ENCODE results near the gene ACTR6. TPM values are rescaled to one million over a fixed set of nuclear protein-coding genes. Genes with fewer than 3 reads are reported as not detected.

ACTR6 gene
- 20.3 and 44.6 TPM in 2 replicates for total RNA-seq (2014; rRNA removed; shearing (Covaris generic))

DNA sequence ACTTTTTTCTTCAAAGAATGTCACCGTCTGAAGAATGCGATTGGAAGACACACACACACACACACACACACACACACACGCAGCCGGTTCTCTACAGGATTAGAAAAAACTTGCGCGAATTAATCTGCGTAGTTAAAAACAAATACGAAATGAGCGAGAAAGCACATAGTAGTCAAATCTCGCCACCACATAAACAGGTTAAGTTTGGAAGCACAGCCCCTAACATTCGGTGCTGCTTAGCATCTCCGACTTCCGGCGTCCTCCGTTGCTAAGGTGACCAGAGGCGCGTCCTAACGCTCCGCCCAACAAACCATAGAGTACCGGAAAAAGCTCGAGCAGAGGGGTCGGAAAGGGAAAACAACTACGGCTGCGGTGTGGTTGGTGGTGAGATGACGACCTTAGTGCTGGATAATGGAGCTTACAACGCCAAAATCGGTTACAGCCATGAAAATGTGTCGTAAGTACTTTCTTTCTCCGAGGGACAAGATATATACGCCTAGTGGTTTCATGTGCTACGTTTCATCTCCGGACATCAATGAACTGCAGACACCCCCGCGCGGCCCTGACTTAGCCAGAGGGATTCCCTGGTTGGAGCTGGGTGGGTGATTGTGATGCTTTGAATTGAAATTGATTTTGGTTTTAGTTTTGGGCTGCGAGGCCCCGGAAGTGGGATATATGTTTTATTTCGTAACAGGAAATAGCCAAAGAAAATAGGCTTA lies at the start of gene ACTR6:
Gene ACTR6 (plus strand): TSS at position 353 of the 719 bp plus-strand sequence. CDS start 37 bp downstream, at position 390.
- Histone ChIP-seq H3K4me3 (peak within 1 kb of the TSS; percentile 55), H3K27ac (peak within 1 kb of the TSS; percentile 15), H3K36me3 (no peaks in the 10 kb centered on the region), H3K9me3 (replicated peaks) (no peaks in the 10 kb centered on the region), H3K27me3 (replicated peaks) (no peaks in the 10 kb centered on the region), H3K4me1 (replicated peaks) (peaks cover 14% of the 10 kb centered on the region)
- DNase-seq (ENCODE audit: low read depth in 1 of 2, low spot score in 2 of 2): peak; percentile 90 to 94

- Histone ChIP-seq H3K27ac (no peak overlapping the region), H3K27me3 (replicated peaks) (no peaks in the 10 kb centered on the region), H3K9me3 (replicated peaks) (no peaks in the 10 kb centered on the region), H3K36me3 (no peaks in the 10 kb centered on the region), H3K4me3 (no peak overlapping the region), H3K4me1 (replicated peaks) (no peaks in the 10 kb centered on the region)
- no peak for DNase-seq (ENCODE audit: low read depth in 1 of 2, low spot score in 2 of 2)
These were observed 48.8 kb upstream of the ACTR6 start for GRCh38 chr12:100151769-100152168.

DNA sequence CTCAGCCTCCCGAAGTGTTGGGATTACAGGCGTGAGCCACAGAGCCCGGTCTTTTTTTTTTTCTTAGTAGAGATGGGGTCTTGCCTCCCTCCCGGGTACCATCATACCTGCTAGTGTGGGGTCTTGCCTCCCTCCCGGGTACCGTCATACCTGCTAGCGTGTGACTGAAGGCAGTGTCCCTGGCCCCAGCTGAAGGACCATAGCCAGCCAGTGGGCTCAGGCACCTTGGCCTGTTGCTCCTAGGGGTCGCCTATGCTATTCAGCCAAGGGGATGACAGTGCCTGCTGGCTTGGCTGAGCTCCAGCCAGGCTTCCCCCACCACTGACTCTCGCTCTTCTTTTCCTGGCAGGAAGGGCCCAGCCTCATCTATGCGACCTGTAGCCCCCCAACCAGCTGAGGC lies 47.5 kb upstream of the ACTR6 start:
- no peaks in the 10 kb centered on the region for H3K27me3 ChIP-seq (replicated peaks)
- H3K9me3 ChIP-seq (replicated peaks): no peaks in the 10 kb centered on the region
- no peak for DNase-seq (ENCODE audit: low read depth in 1 of 2, low spot score in 2 of 2)
- H3K4me1 ChIP-seq (replicated peaks): no peaks in the 10 kb centered on the region
- H3K27ac ChIP-seq: no peak overlapping the region
- no peak overlapping the region for H3K4me3 ChIP-seq
- H3K36me3 ChIP-seq: no peaks in the 10 kb centered on the region

DNA sequence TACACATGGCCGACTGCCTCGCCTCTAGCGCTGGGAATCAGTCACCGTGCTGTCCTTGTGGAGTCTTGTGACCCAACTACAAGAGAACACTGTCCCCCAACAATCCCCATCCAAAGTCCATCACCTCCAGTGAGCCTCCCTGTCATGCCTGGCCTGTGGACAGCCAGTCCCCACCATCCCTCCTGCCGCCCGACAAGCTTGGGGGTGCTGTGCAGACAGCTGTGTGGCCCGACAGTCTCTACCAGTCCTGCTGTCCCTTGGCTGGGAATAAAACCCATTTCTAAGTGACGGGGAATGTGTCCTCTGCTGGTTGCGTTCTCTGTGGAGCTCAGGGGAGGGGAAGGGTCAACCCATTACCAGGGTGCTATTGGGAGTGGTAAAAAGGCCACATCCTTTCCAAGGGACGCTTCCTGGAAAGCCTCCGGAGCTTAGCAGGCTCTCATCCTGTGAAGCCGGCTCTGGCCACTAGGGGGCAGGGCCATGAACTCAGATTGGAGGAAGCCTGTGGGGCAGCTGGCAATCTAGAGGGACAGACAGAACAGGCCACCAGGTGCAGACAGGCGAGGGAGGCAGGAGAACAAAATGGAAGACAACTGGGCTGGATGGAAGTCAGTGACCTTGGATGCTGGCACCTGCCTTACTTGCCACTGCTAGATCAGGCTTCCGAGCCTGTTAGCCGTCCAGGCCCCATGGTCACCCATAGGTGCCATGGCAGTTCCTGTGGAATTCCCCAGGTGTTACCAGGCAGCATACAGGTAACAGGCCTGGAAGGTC lies 46.0 kb upstream of the ACTR6 start:
- Histone ChIP-seq H3K9me3 (replicated peaks) (no peaks in the 10 kb centered on the region), H3K27me3 (replicated peaks) (no peaks in the 10 kb centered on the region), H3K27ac (no peak overlapping the region), H3K4me1 (replicated peaks) (no peaks in the 10 kb centered on the region), H3K36me3 (no peaks in the 10 kb centered on the region), H3K4me3 (no peak overlapping the region)
- DNase-seq (ENCODE audit: low read depth in 1 of 2, low spot score in 2 of 2): peak; percentile 45 to 71

DNA sequence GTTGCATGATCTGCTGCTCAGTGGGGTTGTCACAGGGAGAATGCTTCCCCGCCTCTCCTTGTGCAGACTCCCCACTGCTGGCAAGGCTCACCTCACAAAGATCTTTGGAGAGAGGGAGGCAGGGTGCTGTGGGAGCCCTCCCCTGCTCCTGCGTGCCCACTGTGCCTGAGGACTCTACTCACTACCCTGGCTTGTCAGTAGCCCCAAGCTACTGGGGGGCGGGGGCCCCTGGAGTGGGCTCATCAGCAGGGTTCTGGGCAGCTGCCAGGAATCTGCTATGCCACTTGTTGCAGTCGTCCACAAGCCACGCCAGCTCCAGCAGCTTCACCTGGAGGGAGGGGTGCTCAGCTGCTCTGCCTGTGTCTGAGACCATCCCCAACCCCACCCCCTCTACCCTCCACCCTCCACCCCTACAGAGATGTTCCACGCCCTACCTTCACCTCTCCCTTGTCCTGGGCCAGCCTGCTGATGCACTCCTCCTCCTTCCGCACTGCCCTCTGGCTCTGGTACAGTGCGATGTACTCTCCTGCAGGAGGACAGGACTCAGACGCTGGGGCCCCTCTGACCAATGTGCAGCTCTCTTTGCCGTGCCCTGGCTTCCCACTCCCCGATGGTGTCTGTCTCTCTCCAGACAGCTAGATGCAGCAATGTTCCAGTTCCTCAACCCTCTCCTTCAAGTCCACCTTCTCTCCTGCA lies 43.7 kb upstream of the ACTR6 start:
- Histone ChIP-seq H3K36me3 (no peaks in the 10 kb centered on the region), H3K27ac (no peak overlapping the region), H3K9me3 (replicated peaks) (no peaks in the 10 kb centered on the region), H3K27me3 (replicated peaks) (no peaks in the 10 kb centered on the region), H3K4me1 (replicated peaks) (no peaks in the 10 kb centered on the region), H3K4me3 (no peak overlapping the region)
- DNase-seq (ENCODE audit: low read depth in 1 of 2, low spot score in 2 of 2): no peak

DNA sequence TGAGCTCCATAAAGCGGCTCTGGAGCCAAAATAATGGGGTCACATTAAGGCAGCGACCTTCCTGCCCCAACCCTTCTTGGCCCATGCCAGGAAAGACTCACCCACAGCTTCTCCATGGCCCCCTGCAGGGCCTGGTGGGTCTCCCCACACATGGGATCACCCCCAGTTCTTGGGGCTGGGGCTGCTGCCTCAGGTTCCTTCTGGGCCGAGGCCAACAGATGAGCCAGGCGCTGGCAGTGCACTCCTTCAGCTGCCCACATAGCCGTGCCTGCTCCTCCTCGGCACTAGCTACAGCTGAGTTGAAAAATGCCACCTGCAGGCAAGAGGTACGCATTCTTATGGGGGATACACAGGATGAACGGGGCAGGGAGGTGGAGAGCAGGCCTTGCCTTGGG lies 43.2 kb upstream of the ACTR6 start:
- Histone ChIP-seq H3K4me1 (replicated peaks) (no peaks in the 10 kb centered on the region), H3K36me3 (no peaks in the 10 kb centered on the region), H3K4me3 (no peak overlapping the region), H3K27me3 (replicated peaks) (no peaks in the 10 kb centered on the region), H3K9me3 (replicated peaks) (no peaks in the 10 kb centered on the region), H3K27ac (no peak overlapping the region)
- DNase-seq (ENCODE audit: low read depth in 1 of 2, low spot score in 2 of 2): no peak

- no peaks in the 10 kb centered on the region for H3K27me3 ChIP-seq (replicated peaks)
- H3K4me1 ChIP-seq (replicated peaks): 0 out of 2 replicates have a peak, but pooled peaks cover 3% of the 10 kb centered on the region
- no peak for DNase-seq (ENCODE audit: low read depth in 1 of 2, low spot score in 2 of 2)
- H3K36me3 ChIP-seq: no peaks in the 10 kb centered on the region
- H3K9me3 ChIP-seq (replicated peaks): no peaks in the 10 kb centered on the region
- no peak overlapping the region for H3K27ac ChIP-seq
- H3K4me3 ChIP-seq: no peak overlapping the region
These were observed 42.1 kb upstream of the ACTR6 start for GRCh38 chr12:100158535-100158934.

- H3K9me3 ChIP-seq (replicated peaks): no peaks in the 10 kb centered on the region
- H3K4me1 ChIP-seq (replicated peaks): peaks cover 8% of the 10 kb centered on the region; the same call in 1 of the 2 replicates
- H3K4me3 ChIP-seq: no peak overlapping the region
- no peaks in the 10 kb centered on the region for H3K27me3 ChIP-seq (replicated peaks)
- no peaks in the 10 kb centered on the region for H3K36me3 ChIP-seq
- no peak for DNase-seq (ENCODE audit: low read depth in 1 of 2, low spot score in 2 of 2)
- H3K27ac ChIP-seq: no peak overlapping the region
These were observed 41.1 kb upstream of the ACTR6 start for GRCh38 chr12:100159391-100160104.

- peaks cover 8% of the 10 kb centered on the region; the same call in 1 of the 2 replicates for H3K4me1 ChIP-seq (replicated peaks)
- no peaks in the 10 kb centered on the region for H3K36me3 ChIP-seq
- no peaks in the 10 kb centered on the region for H3K9me3 ChIP-seq (replicated peaks)
- peak; percentile 47 to 76 for DNase-seq (ENCODE audit: low read depth in 1 of 2, low spot score in 2 of 2)
- no peak overlapping the region for H3K27ac ChIP-seq
- H3K4me3 ChIP-seq: 0 out of 2 replicates have a peak overlapping the region, but pooled peaks have one; percentile 12
- H3K27me3 ChIP-seq (replicated peaks): no peaks in the 10 kb centered on the region
These were observed 37.0 kb upstream of the ACTR6 start for GRCh38 chr12:100163416-100164152.

GRCh38 chr12:100164153-100164704 lies 36.4 kb upstream of the ACTR6 start:
- Histone ChIP-seq H3K9me3 (replicated peaks) (no peaks in the 10 kb centered on the region), H3K27ac (no peak overlapping the region), H3K4me3 (no peak overlapping the region), H3K36me3 (no peaks in the 10 kb centered on the region), H3K4me1 (replicated peaks) (peaks cover 8% of the 10 kb centered on the region; the same call in 1 of the 2 replicates), H3K27me3 (replicated peaks) (no peaks in the 10 kb centered on the region)
- DNase-seq (ENCODE audit: low read depth in 1 of 2, low spot score in 2 of 2): no peak

DNA sequence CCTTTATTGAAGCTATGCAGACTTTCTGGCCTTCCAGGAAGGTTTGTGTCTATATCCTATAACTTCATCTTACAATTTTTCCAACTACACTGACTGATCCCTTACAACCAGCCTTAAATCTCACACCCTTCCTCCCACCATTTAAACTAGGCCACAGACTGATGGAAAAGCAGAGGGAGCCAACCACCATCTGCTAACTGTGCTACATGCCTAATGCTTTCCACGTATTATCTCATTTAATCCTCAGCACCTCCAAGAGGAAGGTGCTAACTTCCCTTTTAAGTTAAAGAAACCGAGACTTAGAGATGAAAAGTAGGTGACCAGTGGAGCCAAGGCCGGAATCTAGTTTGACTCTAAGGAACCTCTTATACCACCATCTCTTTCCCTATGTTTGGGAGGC lies 35.3 kb upstream of the ACTR6 start:
- Histone ChIP-seq H3K9me3 (replicated peaks) (no peaks in the 10 kb centered on the region), H3K36me3 (no peaks in the 10 kb centered on the region), H3K27ac (no peak overlapping the region), H3K4me3 (no peak overlapping the region), H3K4me1 (replicated peaks) (peaks cover 8% of the 10 kb centered on the region; the same call in 1 of the 2 replicates), H3K27me3 (replicated peaks) (no peaks in the 10 kb centered on the region)
- no peak for DNase-seq (ENCODE audit: low read depth in 1 of 2, low spot score in 2 of 2)

DNA sequence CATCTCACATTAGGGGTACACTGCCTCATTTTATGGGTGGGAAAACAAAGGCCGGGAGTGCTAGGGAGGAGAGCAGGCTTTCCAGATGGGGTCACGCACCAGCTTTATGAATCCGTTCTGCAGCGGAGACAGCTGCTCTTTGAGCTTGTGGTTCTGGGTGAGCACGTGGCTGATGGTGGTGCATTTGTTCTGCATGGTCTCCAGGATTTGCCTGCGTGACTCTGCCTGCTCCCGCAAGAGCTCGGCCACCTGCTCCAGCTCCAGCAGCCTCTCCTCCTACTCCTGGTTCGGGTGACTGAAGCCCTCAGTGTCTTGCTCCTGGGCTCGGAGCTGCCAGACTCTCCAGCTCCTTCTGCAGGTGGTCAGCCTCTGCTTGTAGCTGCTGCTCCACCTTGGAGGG lies 34.4 kb upstream of the ACTR6 start:
- no peaks in the 10 kb centered on the region for H3K36me3 ChIP-seq
- no peak overlapping the region for H3K27ac ChIP-seq
- no peak for DNase-seq (ENCODE audit: low read depth in 1 of 2, low spot score in 2 of 2)
- H3K4me3 ChIP-seq: no peak overlapping the region
- H3K4me1 ChIP-seq (replicated peaks): peaks cover 8% of the 10 kb centered on the region; the same call in 1 of the 2 replicates
- no peaks in the 10 kb centered on the region for H3K9me3 ChIP-seq (replicated peaks)
- no peaks in the 10 kb centered on the region for H3K27me3 ChIP-seq (replicated peaks)

All from SJSA1 (cell line).